Measurements from ENCODE around the gene CUL1. TPM values are rescaled to one million over a fixed set of nuclear protein-coding genes. Genes with fewer than 3 reads are reported as not detected.
"Not testable (repeated sequence)": the region's sequence is repeated elsewhere in the genome, so short reads cannot be mapped to it uniquely, and the experiment has no call there.

CUL1 gene
- total and polyA plus RNA-seq, 7 experiments from 2014 or later: 39.0 to 74.0 (median 53.6) TPM

DNA sequence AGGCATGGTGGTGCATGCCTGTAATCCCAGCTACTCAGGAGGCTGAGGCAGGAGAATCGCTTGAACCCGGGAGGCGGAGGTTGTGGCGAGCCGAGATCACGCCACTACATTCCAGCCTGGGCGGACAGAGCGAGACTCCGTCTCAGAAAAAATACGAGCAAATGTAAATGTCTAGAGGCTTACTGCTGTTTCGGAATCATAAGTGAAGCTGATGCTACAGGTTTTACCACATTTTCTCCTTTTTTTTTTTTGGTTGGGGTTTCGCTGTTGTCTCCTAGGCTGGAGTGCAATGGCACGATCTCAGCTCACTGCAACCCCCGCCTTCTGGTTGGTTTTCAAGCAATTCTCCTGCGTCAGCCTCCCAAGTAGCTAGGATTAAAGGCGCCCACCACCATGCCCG lies 11.7 kb downstream of the CUL1 start:
- H3K27ac Mint-ChIP-seq; H3K27ac ChIP-seq (ENCODE audit: low read depth, low read length); H3K9me3 Mint-ChIP-seq; H3K27me3 Mint-ChIP-seq; intact Hi-C loops (cut with micrococcal nuclease); H3K36me3 ChIP-seq (ENCODE audit: control insufficient read depth in 2 of 3, insufficient read depth in 3 of 3, low read length in 3 of 3); H3K9me3 ChIP-seq (ENCODE audit: control insufficient read depth in 2 of 3, low read length in 3 of 3); ATAC-seq; DNase-seq; H3K4me3 ChIP-seq (ENCODE audit: low read length); H3K27me3 ChIP-seq (ENCODE audit: control insufficient read depth in 2 of 2, insufficient read depth in 2 of 2, low read length in 2 of 2): not testable (repeated sequence)
- Mint-ChIP-seq H3K4me1 (peaks cover 59 to 100% (median 92%) of the 10 kb centered on the region in 7 donors), H3K36me3 (peaks cover 0 to 10% (median 2%) of the 10 kb centered on the region in 5 donors), H3K4me3 (peak overlapping the region in 7 of 10 donors; percentile 37 to 72 (median 62))
- H3K4me1 ChIP-seq (ENCODE audit: control insufficient read depth in 2 of 2, insufficient read depth in 2 of 2, low read length in 2 of 2): peaks cover 8 to 32% of the 10 kb centered on the region in 2 donors
- POLR2A ChIA-PET: interaction anchor here (0.6 kb wide), 1 partner anchor 13 kb away, joined by 5 read pairs; no protein-coding TSS in a partner anchor
- CTCF ChIA-PET: interaction anchor here (0.6 kb wide), 1 partner anchor 44 kb away, joined by 4 read pairs; no protein-coding TSS in a partner anchor

DNA sequence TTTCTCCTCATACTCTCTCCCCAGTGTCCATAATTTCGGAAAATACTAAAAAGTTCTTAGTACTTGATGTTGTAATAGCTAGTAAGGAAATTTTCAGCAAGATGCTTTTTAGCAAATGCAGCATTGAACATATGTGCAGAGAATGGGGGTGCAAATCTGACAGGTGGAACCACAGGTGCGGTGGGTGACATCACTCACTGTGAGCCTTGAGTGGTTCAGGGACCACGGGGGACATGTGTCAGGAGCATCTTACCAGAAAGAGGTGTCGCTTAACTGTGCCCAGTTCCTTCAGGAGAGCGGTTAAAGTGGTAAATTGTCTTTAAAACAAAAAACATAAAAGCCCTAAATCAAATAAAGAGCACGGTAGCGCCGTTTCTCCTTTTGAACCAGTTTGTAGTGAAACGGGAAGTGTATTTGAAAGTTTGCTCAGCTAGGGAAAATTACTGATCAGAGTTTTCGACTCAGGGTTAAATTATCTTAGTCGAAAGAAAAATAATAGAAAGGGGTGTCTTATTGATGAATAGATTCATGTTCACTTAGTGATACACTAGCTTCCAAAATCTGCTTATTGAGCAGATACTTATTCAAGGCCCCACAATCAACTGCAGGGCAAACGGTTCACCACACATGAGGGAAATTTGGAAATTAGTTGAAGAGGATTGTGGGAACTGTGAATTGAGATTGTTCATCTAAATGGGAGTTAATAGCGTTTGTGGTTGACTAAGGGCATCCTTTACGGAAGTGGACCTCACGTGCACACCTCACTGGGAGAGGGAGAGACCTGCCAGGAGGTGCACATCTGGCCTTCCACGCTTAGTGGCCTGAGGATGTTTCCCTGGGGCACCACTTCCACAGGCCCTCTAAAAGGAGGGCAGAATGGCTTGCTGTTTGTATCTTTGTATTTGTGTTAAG lies 12.7 kb downstream of the CUL1 start:
- ATAC-seq: peak; percentile 23
- peaks cover 8 to 23% of the 10 kb centered on the region in 2 donors for H3K4me1 ChIP-seq (ENCODE audit: control insufficient read depth in 2 of 2, insufficient read depth in 2 of 2, low read length in 2 of 2)

DNA sequence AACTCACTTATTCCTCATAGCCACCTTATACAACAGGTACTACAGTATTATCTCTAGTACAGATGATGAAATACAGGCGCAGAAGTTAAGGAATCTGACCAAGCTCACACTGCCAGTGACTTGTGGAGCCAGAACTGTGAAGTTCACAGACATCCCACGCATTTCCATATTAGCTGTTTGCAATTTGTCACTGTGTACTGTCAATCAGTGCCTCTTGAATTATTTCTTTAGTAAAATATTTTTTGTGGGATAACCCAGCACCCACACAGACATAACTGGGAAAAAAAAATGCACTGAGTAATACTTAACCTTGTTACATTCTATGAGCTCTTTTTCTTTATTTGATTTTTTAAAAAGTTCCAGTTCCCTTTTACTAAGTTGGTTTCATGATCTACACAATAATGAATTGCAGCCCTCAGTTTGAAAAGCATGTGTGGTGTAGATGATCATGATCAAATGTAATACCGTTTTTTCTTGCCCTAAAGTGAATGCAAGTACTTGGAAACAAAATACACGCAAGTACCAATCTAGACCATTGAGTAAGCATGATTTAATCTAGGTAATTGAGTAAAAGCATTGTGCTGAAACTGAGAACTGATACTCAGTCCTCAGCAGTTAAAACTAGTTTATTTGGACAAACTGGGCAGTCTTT lies 14.1 kb downstream of the CUL1 start:
- Mint-ChIP-seq H3K27ac (no peak overlapping the region), H3K27me3 (no peaks in the 10 kb centered on the region), H3K4me1 (peaks cover 54 to 99% (median 91%) of the 10 kb centered on the region in 7 donors), H3K36me3 (peaks cover 7 to 21% (median 16%) of the 10 kb centered on the region in 5 donors), H3K4me3 (peak overlapping the region in 3 of 10 donors; percentile 28 to 72 (median 36)), H3K9me3 (peaks cover 0 to 7% (median 0%) of the 10 kb centered on the region in 11 donors)
- Histone ChIP-seq H3K27ac (ENCODE audit: low read depth, low read length) (no peak overlapping the region), H3K36me3 (ENCODE audit: control insufficient read depth in 2 of 3, insufficient read depth in 3 of 3, low read length in 3 of 3) (no peaks in the 10 kb centered on the region), H3K9me3 (ENCODE audit: control insufficient read depth in 2 of 3, low read length in 3 of 3) (no peaks in the 10 kb centered on the region), H3K4me3 (ENCODE audit: low read length) (no peak overlapping the region), H3K4me1 (ENCODE audit: control insufficient read depth in 2 of 2, insufficient read depth in 2 of 2, low read length in 2 of 2) (peaks cover 8 to 26% of the 10 kb centered on the region in 2 donors), H3K27me3 (ENCODE audit: control insufficient read depth in 2 of 2, insufficient read depth in 2 of 2, low read length in 2 of 2) (no peaks in the 10 kb centered on the region)
- DNase-seq (no peak), ATAC-seq (no peak)
- ChIA-PET POLR2A (interaction anchor here (3.0 kb wide), 1 partner anchor 13 kb away, joined by 17 read pairs; the partner anchor contains the start of gene CUL1), CTCF (interaction anchor here (0.6 kb wide), 1 partner anchor 9 kb away, joined by 3 read pairs; no protein-coding TSS in a partner anchor)
- intact Hi-C loops (cut with micrococcal nuclease): no loop called here

More for the DNA sequence above, 12.7 kb downstream of the CUL1 start:
- H3K4me3 ChIP-seq (ENCODE audit: low read length): no peak overlapping the region
- Mint-ChIP-seq H3K4me3 (peak overlapping the region in 9 of 10 donors; percentile 34 to 72 (median 56)), H3K36me3 (peaks cover under 1 to 13% (median 9%) of the 10 kb centered on the region in 5 donors), H3K27ac (peak overlapping the region in 6 of 9 donors; percentile 9 to 60 (median 22)), H3K27me3 (no peaks in the 10 kb centered on the region), H3K4me1 (peaks cover 56 to 100% (median 93%) of the 10 kb centered on the region in 7 donors), H3K9me3 (peaks cover 0 to 1% (median 0%) of the 10 kb centered on the region in 11 donors)
- no peaks in the 10 kb centered on the region for H3K27me3 ChIP-seq (ENCODE audit: control insufficient read depth in 2 of 2, insufficient read depth in 2 of 2, low read length in 2 of 2)
- ChIA-PET CTCF (no interaction called here), POLR2A (interaction anchor here (0.6 to 3.0 kb wide), 2 partner anchors 12 kb away, joined by 5 to 17 read pairs; partner anchors contain the start of gene CUL1)
- intact Hi-C loops (cut with micrococcal nuclease): no loop called here
- H3K36me3 ChIP-seq (ENCODE audit: control insufficient read depth in 2 of 3, insufficient read depth in 3 of 3, low read length in 3 of 3): no peaks in the 10 kb centered on the region
- H3K9me3 ChIP-seq (ENCODE audit: control insufficient read depth in 2 of 3, low read length in 3 of 3): no peaks in the 10 kb centered on the region
- H3K27ac ChIP-seq (ENCODE audit: low read depth, low read length): no peak overlapping the region
- DNase-seq: no peak

DNA sequence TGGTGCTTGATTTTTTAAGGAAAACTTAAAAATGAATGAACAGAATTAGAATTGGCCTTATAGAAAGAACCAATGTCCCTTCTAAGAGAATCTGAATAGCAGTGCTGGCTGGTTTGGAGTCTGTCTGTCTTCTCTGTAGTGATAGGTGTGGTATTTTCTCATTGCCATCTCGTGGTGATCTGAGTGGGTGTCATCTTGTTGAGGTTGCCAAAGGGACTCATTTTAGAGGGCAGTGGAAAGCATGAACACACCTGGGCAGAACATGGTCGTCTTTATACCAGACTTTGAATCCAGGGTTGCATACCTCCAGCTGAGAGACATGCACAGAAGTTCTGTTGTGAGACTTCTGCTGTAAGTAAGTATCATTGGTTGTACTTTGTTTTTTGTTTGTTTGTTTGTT lies 15.8 kb downstream of the CUL1 start:
- Mint-ChIP-seq H3K27ac (peak overlapping the region in 3 of 9 donors; percentile 22 to 65 (median 38)), H3K4me3 (peak overlapping the region in 5 of 10 donors; percentile 12 to 61 (median 47)), H3K27me3 (no peaks in the 10 kb centered on the region), H3K36me3 (peaks cover 8 to 21% (median 17%) of the 10 kb centered on the region in 5 donors), H3K4me1 (peaks cover 46 to 99% (median 88%) of the 10 kb centered on the region in 7 donors), H3K9me3 (peaks cover 0 to 7% (median 0%) of the 10 kb centered on the region in 11 donors)
- intact Hi-C loops (cut with micrococcal nuclease): no loop called here
- Histone ChIP-seq H3K36me3 (ENCODE audit: control insufficient read depth in 2 of 3, insufficient read depth in 3 of 3, low read length in 3 of 3) (no peaks in the 10 kb centered on the region), H3K4me1 (ENCODE audit: control insufficient read depth in 2 of 2, insufficient read depth in 2 of 2, low read length in 2 of 2) (peaks cover 14 to 28% of the 10 kb centered on the region in 2 donors), H3K4me3 (ENCODE audit: low read length) (no peak overlapping the region), H3K27me3 (ENCODE audit: control insufficient read depth in 2 of 2, insufficient read depth in 2 of 2, low read length in 2 of 2) (no peaks in the 10 kb centered on the region), H3K27ac (ENCODE audit: low read depth, low read length) (no peak overlapping the region), H3K9me3 (ENCODE audit: control insufficient read depth in 2 of 3, low read length in 3 of 3) (no peaks in the 10 kb centered on the region)
- ChIA-PET CTCF (no interaction called here), POLR2A (no interaction called here)
- no peak for DNase-seq
- no peak for ATAC-seq

DNA sequence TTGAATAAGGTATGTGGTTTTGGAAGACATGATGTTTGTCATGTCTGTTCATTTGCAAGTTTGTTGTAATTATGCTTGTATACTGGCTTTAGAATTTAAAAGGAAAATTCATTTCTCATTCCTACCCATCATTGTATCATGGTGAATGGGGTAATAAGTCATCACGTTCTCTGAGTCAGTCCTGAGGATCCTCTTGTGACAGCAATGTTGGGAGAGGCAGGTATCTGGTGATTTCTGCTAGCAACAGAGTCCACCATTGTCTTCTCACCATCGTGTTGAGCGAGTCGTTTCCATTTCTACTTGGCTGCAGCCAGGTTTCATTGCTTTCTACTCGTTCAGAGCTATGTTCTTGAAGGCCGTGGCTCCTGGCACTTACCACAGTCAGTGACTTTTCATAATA lies 16.3 kb downstream of the CUL1 start:
- Histone ChIP-seq H3K9me3 (ENCODE audit: control insufficient read depth in 2 of 3, low read length in 3 of 3) (no peaks in the 10 kb centered on the region), H3K36me3 (ENCODE audit: control insufficient read depth in 2 of 3, insufficient read depth in 3 of 3, low read length in 3 of 3) (no peaks in the 10 kb centered on the region), H3K4me3 (ENCODE audit: low read length) (no peak overlapping the region), H3K27ac (ENCODE audit: low read depth, low read length) (no peak overlapping the region), H3K27me3 (ENCODE audit: control insufficient read depth in 2 of 2, insufficient read depth in 2 of 2, low read length in 2 of 2) (no peaks in the 10 kb centered on the region), H3K4me1 (ENCODE audit: control insufficient read depth in 2 of 2, insufficient read depth in 2 of 2, low read length in 2 of 2) (peaks cover 18 to 33% of the 10 kb centered on the region in 2 donors)
- peaks cover 0 to 7% (median 0%) of the 10 kb centered on the region in 11 donors for H3K9me3 Mint-ChIP-seq
- H3K4me1 Mint-ChIP-seq: peaks cover 46 to 99% (median 88%) of the 10 kb centered on the region in 7 donors
- ATAC-seq (no peak), DNase-seq (no peak)
- H3K36me3 Mint-ChIP-seq: peaks cover 8 to 21% (median 17%) of the 10 kb centered on the region in 5 donors
- no peaks in the 10 kb centered on the region for H3K27me3 Mint-ChIP-seq
- no peak overlapping the region for H3K27ac Mint-ChIP-seq
- ChIA-PET POLR2A (no interaction called here), CTCF (no interaction called here)
- H3K4me3 Mint-ChIP-seq: peak overlapping the region in 6 of 10 donors; percentile 2 to 71 (median 22)
- intact Hi-C loops (cut with micrococcal nuclease): no loop called here

DNA sequence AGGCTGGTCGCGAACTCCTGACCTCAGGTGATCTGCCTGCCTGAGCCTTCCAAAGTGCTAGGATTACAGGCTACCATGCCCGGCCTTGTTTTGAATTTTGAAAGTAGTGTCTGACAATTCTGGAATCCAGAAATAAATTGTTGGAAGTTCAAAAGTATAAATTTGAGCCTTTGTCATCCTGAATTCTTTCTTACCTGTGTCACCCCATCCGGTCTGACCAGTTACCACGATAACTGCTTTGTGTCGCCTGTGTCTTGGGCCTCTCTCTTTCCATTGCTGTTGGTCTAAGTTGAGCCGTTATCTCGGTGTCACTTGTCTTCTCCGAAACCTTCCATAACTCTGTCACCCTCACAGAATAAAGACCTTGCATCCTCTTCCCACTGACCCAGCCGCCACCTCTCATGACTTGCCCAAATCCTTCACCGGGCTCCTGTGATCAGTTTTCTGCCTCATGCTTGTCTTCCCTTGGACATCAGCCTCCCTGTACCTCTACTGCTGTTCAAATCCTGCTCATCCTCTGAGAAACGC lies 18.6 kb downstream of the CUL1 start:
- Histone ChIP-seq H3K27ac (ENCODE audit: low read depth, low read length) (no peak overlapping the region), H3K4me3 (ENCODE audit: low read length) (no peak overlapping the region), H3K4me1 (ENCODE audit: control insufficient read depth in 2 of 2, insufficient read depth in 2 of 2, low read length in 2 of 2) (peaks cover 23 to 41% of the 10 kb centered on the region in 2 donors), H3K36me3 (ENCODE audit: control insufficient read depth in 2 of 3, insufficient read depth in 3 of 3, low read length in 3 of 3) (no peaks in the 10 kb centered on the region), H3K9me3 (ENCODE audit: control insufficient read depth in 2 of 3, low read length in 3 of 3) (no peaks in the 10 kb centered on the region), H3K27me3 (ENCODE audit: control insufficient read depth in 2 of 2, insufficient read depth in 2 of 2, low read length in 2 of 2) (no peaks in the 10 kb centered on the region)
- peak overlapping the region in 7 of 10 donors; percentile 3 to 55 (median 11) for H3K4me3 Mint-ChIP-seq
- ATAC-seq: no peak
- CTCF ChIA-PET: no interaction called here
- DNase-seq: no peak
- no peaks in the 10 kb centered on the region for H3K27me3 Mint-ChIP-seq
- peaks cover 0 to 7% (median 0%) of the 10 kb centered on the region in 11 donors for H3K9me3 Mint-ChIP-seq
- H3K4me1 Mint-ChIP-seq: peaks cover 49 to 99% (median 91%) of the 10 kb centered on the region in 7 donors
- POLR2A ChIA-PET: no interaction called here
- H3K27ac Mint-ChIP-seq: peak overlapping the region in 2 of 9 donors; percentile 4 to 31
- peaks cover 8 to 22% (median 17%) of the 10 kb centered on the region in 5 donors for H3K36me3 Mint-ChIP-seq
- intact Hi-C loops (cut with micrococcal nuclease): no loop called here

Measured in naive thymus-derived CD4-positive, alpha-beta T cell (primary cell).